ENCODE results near the gene CISD1.

- peak; percentile 47 to 85 (median 83) for TF ChIP-seq CTCF (IDR thresholded peaks at IDR 0.05)
- no peak for TF ChIP-seq POLR2A (IDR thresholded peaks at IDR 0.05)
Measured at GRCh38 chr10:58299580-58299979, 30.6 kb downstream of the CISD1 start.

All from Peyer's patch (tissue), 4 donors.